Measurements from ENCODE around the gene FAU. TPM values are rescaled to one million over a fixed set of nuclear protein-coding genes. Genes with fewer than 3 reads are reported as not detected.

FAU gene
- total and polyA plus RNA-seq, 2 donors: 1,067 to 1,132 TPM

- no peaks in the 10 kb centered on the region for H3K36me3 ChIP-seq (ENCODE audit: control insufficient read depth in 2 of 2, insufficient read depth in 2 of 2, low read length in 1 of 2)
- peaks cover 0 to 3% of the 10 kb centered on the region in 2 donors for H3K9me3 ChIP-seq (ENCODE audit: control insufficient read depth in 2 of 2, insufficient read depth in 1 of 2, low read length in 1 of 2)
- WGBS: 92% methylated on average over 2 of the region's 2 CpGs
- no peaks in the 10 kb centered on the region for H3K4me1 ChIP-seq (ENCODE audit: control insufficient read depth in 2 of 2, insufficient read depth in 2 of 2, low read length in 2 of 2)
- no peak overlapping the region for H3K27ac ChIP-seq (ENCODE audit: low read depth in 1 of 2, low read length in 1 of 2)
- H3K27me3 ChIP-seq (ENCODE audit: control insufficient read depth in 2 of 2, insufficient read depth in 1 of 2, low read length in 1 of 2): no peaks in the 10 kb centered on the region
- H3K4me3 ChIP-seq (ENCODE audit: low read length in 2 of 2): no peak overlapping the region
- no peak for DNase-seq (ENCODE audit: low read depth in 6 of 9, low spot score in 9 of 9)
Observed at GRCh38 chr11:65163684-65164083, 41.8 kb upstream of the FAU start.

DNA sequence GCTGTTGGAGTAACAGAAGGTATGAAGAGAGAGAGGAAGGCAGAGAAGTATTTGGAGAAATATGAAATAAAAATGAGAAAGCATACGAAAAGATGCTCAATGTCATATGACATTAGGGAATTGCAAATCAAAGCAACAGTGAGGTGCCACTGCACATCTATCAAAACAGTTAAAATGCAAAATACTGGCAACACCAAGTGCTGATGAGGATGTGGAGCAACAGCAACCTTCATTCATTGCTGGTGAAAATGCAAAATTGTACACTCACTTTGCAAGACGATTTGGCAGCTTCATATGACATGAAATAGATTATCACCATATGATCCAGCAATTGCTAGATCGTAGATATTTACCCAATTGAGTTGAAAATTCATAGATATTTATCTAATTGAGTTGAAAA lies 38.7 kb upstream of the FAU start:
- Histone ChIP-seq H3K4me1 (ENCODE audit: control insufficient read depth in 2 of 2, insufficient read depth in 2 of 2, low read length in 2 of 2) (no peaks in the 10 kb centered on the region), H3K27me3 (ENCODE audit: control insufficient read depth in 2 of 2, insufficient read depth in 1 of 2, low read length in 1 of 2) (no peaks in the 10 kb centered on the region), H3K36me3 (ENCODE audit: control insufficient read depth in 2 of 2, insufficient read depth in 2 of 2, low read length in 1 of 2) (no peaks in the 10 kb centered on the region), H3K4me3 (ENCODE audit: low read length in 2 of 2) (no peak overlapping the region), H3K27ac (ENCODE audit: low read depth in 1 of 2, low read length in 1 of 2) (no peak overlapping the region), H3K9me3 (ENCODE audit: control insufficient read depth in 2 of 2, insufficient read depth in 1 of 2, low read length in 1 of 2) (peaks cover 0 to 3% of the 10 kb centered on the region in 2 donors)
- no peak for DNase-seq (ENCODE audit: low read depth in 6 of 9, low spot score in 9 of 9)
- 92% methylated on average over 3 of the region's 3 CpGs for WGBS

DNA sequence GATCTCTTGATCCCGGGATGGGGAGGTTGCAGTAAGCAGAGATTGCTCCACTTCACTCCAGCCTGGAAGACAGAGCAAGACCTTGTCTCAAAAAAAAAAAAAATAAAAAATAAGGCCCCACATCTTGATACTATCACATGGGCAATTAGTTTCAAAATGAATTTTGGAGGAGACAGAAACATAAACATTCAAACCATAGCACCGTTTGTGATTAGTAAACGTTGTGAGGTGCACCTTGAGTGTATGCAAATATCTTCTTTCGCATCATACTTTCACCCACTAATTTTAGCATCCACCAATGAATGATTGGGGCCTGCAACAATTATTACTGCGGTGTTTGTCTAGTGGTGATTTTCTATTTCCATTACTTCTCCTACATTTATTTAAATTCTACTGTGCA lies 37.1 kb upstream of the FAU start:
- WGBS: 92% methylated on average over 5 of the region's 5 CpGs
- no peak for DNase-seq (ENCODE audit: low read depth in 6 of 9, low spot score in 9 of 9)
- Histone ChIP-seq H3K36me3 (ENCODE audit: control insufficient read depth in 2 of 2, insufficient read depth in 2 of 2, low read length in 1 of 2) (no peaks in the 10 kb centered on the region), H3K4me3 (ENCODE audit: low read length in 2 of 2) (no peak overlapping the region), H3K4me1 (ENCODE audit: control insufficient read depth in 2 of 2, insufficient read depth in 2 of 2, low read length in 2 of 2) (no peaks in the 10 kb centered on the region), H3K27ac (ENCODE audit: low read depth in 1 of 2, low read length in 1 of 2) (no peak overlapping the region), H3K9me3 (ENCODE audit: control insufficient read depth in 2 of 2, insufficient read depth in 1 of 2, low read length in 1 of 2) (peaks cover 0 to 3% of the 10 kb centered on the region in 2 donors), H3K27me3 (ENCODE audit: control insufficient read depth in 2 of 2, insufficient read depth in 1 of 2, low read length in 1 of 2) (no peaks in the 10 kb centered on the region)

GRCh38 chr11:65157336-65157735 lies 35.4 kb upstream of the FAU start:
- no peak for DNase-seq (ENCODE audit: low read depth in 6 of 9, low spot score in 9 of 9)
- WGBS: 62% methylated on average over 3 of the region's 3 CpGs
- H3K9me3 ChIP-seq (ENCODE audit: control insufficient read depth in 2 of 2, insufficient read depth in 1 of 2, low read length in 1 of 2): peaks cover 0 to 3% of the 10 kb centered on the region in 2 donors
- no peak overlapping the region for H3K27ac ChIP-seq (ENCODE audit: low read depth in 1 of 2, low read length in 1 of 2)
- no peaks in the 10 kb centered on the region for H3K27me3 ChIP-seq (ENCODE audit: control insufficient read depth in 2 of 2, insufficient read depth in 1 of 2, low read length in 1 of 2)
- H3K36me3 ChIP-seq (ENCODE audit: control insufficient read depth in 2 of 2, insufficient read depth in 2 of 2, low read length in 1 of 2): no peaks in the 10 kb centered on the region
- no peaks in the 10 kb centered on the region for H3K4me1 ChIP-seq (ENCODE audit: control insufficient read depth in 2 of 2, insufficient read depth in 2 of 2, low read length in 2 of 2)
- H3K4me3 ChIP-seq (ENCODE audit: low read length in 2 of 2): no peak overlapping the region

DNA sequence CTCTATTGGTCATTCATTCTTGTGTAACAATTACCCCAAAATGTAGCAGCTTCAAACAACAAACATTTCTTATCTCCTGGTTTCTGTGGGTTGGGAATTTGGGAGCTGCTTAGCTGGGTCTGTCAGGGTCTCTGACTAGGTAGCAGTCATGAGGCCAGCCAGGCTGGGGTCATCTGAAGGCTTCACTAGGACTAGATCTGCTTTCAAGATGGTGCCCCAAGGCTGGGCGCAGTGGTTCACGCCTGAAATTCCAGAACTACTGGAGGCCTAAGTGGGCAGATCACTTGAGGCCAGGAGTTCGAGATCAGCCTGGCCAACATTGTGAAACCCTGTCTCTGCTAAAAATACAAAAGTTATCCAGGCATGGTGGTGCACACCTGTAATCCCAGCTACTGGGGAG lies 35.0 kb upstream of the FAU start:
- WGBS: 96% methylated on average over 3 of the region's 3 CpGs
- Histone ChIP-seq H3K27me3 (ENCODE audit: control insufficient read depth in 2 of 2, insufficient read depth in 1 of 2, low read length in 1 of 2) (no peaks in the 10 kb centered on the region), H3K36me3 (ENCODE audit: control insufficient read depth in 2 of 2, insufficient read depth in 2 of 2, low read length in 1 of 2) (no peaks in the 10 kb centered on the region), H3K4me3 (ENCODE audit: low read length in 2 of 2) (no peak overlapping the region), H3K9me3 (ENCODE audit: control insufficient read depth in 2 of 2, insufficient read depth in 1 of 2, low read length in 1 of 2) (peaks cover 0 to 3% of the 10 kb centered on the region in 2 donors), H3K27ac (ENCODE audit: low read depth in 1 of 2, low read length in 1 of 2) (no peak overlapping the region), H3K4me1 (ENCODE audit: control insufficient read depth in 2 of 2, insufficient read depth in 2 of 2, low read length in 2 of 2) (no peaks in the 10 kb centered on the region)
- DNase-seq (ENCODE audit: low read depth in 6 of 9, low spot score in 9 of 9): no peak

DNA sequence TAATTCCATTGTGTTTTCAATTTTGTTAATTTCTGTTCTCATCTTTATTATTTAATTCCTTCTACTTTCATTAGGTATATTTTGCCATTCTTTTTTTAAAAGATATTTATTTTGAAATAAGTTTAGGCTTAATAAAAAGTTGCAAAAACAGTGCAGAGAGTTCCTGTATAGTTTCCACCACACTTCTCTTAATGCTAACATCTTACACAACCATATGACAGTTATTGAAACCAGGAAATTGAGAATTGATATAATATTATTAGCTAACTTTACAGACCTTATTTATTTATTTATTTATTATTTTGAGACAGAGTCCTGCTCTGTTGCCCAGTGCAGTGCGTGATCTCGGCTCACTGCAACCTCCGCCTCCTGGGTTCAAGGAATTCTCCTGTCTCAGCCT lies 34.3 kb upstream of the FAU start:
- H3K9me3 ChIP-seq (ENCODE audit: control insufficient read depth in 2 of 2, insufficient read depth in 1 of 2, low read length in 1 of 2): peaks cover 0 to 3% of the 10 kb centered on the region in 2 donors
- H3K27me3 ChIP-seq (ENCODE audit: control insufficient read depth in 2 of 2, insufficient read depth in 1 of 2, low read length in 1 of 2): no peaks in the 10 kb centered on the region
- H3K4me3 ChIP-seq (ENCODE audit: low read length in 2 of 2): no peak overlapping the region
- H3K27ac ChIP-seq (ENCODE audit: low read depth in 1 of 2, low read length in 1 of 2): no peak overlapping the region
- H3K4me1 ChIP-seq (ENCODE audit: control insufficient read depth in 2 of 2, insufficient read depth in 2 of 2, low read length in 2 of 2): no peaks in the 10 kb centered on the region
- WGBS: over 99% methylated on average over 3 of the region's 3 CpGs
- DNase-seq (ENCODE audit: low read depth in 6 of 9, low spot score in 9 of 9): no peak
- no peaks in the 10 kb centered on the region for H3K36me3 ChIP-seq (ENCODE audit: control insufficient read depth in 2 of 2, insufficient read depth in 2 of 2, low read length in 1 of 2)

- DNase-seq (ENCODE audit: low read depth in 6 of 9, low spot score in 9 of 9): no peak
- Histone ChIP-seq H3K4me3 (ENCODE audit: low read length in 2 of 2) (no peak overlapping the region), H3K4me1 (ENCODE audit: control insufficient read depth in 2 of 2, insufficient read depth in 2 of 2, low read length in 2 of 2) (peaks cover 0 to 4% of the 10 kb centered on the region in 2 donors), H3K27me3 (ENCODE audit: control insufficient read depth in 2 of 2, insufficient read depth in 1 of 2, low read length in 1 of 2) (no peaks in the 10 kb centered on the region), H3K36me3 (ENCODE audit: control insufficient read depth in 2 of 2, insufficient read depth in 2 of 2, low read length in 1 of 2) (no peaks in the 10 kb centered on the region), H3K9me3 (ENCODE audit: control insufficient read depth in 2 of 2, insufficient read depth in 1 of 2, low read length in 1 of 2) (peaks cover 0 to 5% of the 10 kb centered on the region in 2 donors), H3K27ac (ENCODE audit: low read depth in 1 of 2, low read length in 1 of 2) (no peak overlapping the region)
- WGBS: 85% methylated on average over 2 of the region's 2 CpGs
Observed at GRCh38 chr11:65152122-65152521, 30.2 kb upstream of the FAU start.

DNA sequence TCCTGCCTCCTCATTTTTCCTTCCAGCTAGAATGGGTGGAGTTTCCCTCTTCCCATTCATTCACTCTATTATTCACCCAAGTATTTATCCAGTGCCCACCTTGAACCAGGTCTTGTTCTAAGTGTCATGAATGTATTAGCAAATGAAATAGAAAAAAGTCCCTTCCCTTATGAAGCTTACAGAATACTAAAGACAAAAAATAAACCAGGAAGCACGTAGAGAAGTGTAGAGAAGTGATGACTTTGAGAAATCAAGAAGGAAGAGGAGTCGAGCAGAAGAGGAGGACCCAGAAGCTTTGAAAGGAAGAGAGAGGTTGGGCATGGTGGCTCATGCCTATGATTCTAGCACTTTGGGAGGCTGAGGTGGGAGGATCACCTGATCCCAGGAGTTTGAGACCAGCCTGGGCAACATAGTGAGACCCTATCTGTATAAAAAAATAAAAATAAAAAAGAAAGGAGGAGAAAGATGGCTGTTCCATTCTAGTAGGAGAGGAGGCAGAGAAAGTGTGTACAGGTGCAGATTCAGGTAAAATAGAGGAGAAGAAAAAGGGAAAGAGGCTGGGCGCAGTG lies 29.5 kb upstream of the FAU start:
- no peak overlapping the region for H3K27ac ChIP-seq (ENCODE audit: low read depth in 1 of 2, low read length in 1 of 2)
- no peak overlapping the region for H3K4me3 ChIP-seq (ENCODE audit: low read length in 2 of 2)
- peaks cover 0 to 10% of the 10 kb centered on the region in 2 donors for H3K9me3 ChIP-seq (ENCODE audit: control insufficient read depth in 2 of 2, insufficient read depth in 1 of 2, low read length in 1 of 2)
- H3K36me3 ChIP-seq (ENCODE audit: control insufficient read depth in 2 of 2, insufficient read depth in 2 of 2, low read length in 1 of 2): no peaks in the 10 kb centered on the region
- DNase-seq (ENCODE audit: low read depth in 6 of 9, low spot score in 9 of 9): no peak
- H3K27me3 ChIP-seq (ENCODE audit: control insufficient read depth in 2 of 2, insufficient read depth in 1 of 2, low read length in 1 of 2): no peaks in the 10 kb centered on the region
- 59% methylated on average over 3 of the region's 3 CpGs for WGBS
- H3K4me1 ChIP-seq (ENCODE audit: control insufficient read depth in 2 of 2, insufficient read depth in 2 of 2, low read length in 2 of 2): peaks cover 0 to 4% of the 10 kb centered on the region in 2 donors

DNA sequence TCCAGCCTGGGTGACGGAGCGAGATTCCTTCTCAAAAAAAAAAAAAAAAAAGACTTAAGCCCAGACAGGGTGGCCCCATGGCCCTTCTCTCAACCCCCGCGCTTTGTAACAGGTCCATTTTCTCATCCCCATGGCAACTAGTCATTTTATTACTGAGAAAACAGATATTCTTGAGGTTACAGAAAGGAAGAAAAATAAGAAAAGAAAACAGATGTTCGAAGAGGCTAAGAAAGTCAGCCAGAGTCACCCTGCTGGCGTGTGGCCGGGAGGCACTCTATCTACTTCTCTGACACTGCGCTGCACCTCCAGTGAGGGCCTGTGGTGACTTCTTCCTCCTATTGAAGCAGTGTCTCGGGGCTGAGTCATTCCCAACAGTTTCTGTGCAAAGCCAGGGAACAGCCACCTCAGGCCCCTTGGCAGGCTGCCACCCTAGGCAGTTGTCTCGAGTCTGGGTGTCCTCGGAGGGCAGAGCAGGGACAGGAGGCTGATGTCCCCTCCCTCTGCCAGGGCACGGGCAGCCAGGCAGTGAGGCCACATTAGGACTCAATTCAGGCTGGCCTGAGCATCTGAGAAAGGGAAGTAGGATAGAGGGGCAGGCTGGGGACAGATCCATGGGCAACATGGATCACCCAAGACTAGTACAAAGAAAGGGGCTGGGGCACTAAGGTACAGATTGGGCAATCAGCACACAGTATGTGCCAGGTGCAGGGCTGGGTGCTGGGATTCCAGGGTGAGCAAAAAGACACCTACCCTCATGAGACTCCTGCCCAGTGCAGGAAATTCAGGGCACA lies 28.8 kb upstream of the FAU start:
- WGBS: 31% methylated on average over 12 of the region's 12 CpGs
- no peaks in the 10 kb centered on the region for H3K36me3 ChIP-seq (ENCODE audit: control insufficient read depth in 2 of 2, insufficient read depth in 2 of 2, low read length in 1 of 2)
- no peak overlapping the region for H3K4me3 ChIP-seq (ENCODE audit: low read length in 2 of 2)
- H3K27ac ChIP-seq (ENCODE audit: low read depth in 1 of 2, low read length in 1 of 2): peak overlapping the region in 1 of 2 donors; percentile 31
- peaks cover 0 to 10% of the 10 kb centered on the region in 2 donors for H3K9me3 ChIP-seq (ENCODE audit: control insufficient read depth in 2 of 2, insufficient read depth in 1 of 2, low read length in 1 of 2)
- no peaks in the 10 kb centered on the region for H3K27me3 ChIP-seq (ENCODE audit: control insufficient read depth in 2 of 2, insufficient read depth in 1 of 2, low read length in 1 of 2)
- DNase-seq (ENCODE audit: low read depth in 6 of 9, low spot score in 9 of 9): peak in 1 of 9 donors; percentile 22
- H3K4me1 ChIP-seq (ENCODE audit: control insufficient read depth in 2 of 2, insufficient read depth in 2 of 2, low read length in 2 of 2): peaks cover 0 to 4% of the 10 kb centered on the region in 2 donors
